ENCODE data around the gene SERPINE1.

Gene SERPINE1

DNA sequence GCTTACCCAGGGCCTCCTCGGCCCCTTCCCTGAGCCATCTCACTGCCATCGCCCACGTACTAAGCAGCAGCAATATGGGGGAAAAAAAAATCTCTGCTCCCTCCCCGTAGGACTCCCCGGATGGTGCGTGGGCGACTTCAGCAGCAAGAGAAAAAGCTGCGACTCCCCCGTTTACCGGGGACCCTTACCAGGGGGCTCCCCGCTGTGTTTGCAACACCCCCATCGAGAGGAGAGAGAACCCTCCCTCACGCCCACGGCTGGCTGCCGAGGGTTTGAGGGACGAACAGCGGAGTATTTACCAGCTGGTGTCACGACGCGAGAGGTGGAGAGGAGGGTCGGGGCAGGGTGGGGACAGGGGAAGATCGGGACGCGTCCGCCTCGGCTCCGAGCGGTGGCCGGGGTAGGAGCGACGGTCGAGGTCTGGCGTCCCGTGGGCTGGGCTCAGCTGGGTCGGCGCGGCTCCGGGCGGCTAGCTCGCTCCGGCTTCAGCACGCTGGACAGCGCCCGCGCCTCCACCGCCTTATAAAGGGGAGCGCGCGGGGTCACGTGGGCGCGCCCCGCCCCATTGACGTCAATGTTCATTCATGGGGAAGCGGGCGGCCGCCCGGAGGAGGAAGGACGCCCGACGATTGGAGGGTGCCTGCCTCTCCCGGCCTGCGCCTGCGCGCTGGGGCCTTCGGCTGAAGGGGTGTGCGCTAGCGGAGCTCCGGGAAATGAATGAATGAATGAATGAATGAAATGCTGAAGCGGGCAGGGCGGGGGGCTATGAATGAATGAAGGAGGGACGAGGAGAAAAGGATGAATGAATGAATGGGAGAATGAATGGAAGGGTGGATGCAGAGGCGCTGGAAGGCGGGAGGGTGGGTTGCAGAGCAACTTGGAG lies 38.4 kb downstream of the SERPINE1 start, which contains the start of gene VGF:
TSS of gene VGF (minus strand) at position 495 of the 883 bp plus-strand sequence. CDS start 726 bp downstream, outside the sequence.
- TF ChIP-seq, protein P1, sequence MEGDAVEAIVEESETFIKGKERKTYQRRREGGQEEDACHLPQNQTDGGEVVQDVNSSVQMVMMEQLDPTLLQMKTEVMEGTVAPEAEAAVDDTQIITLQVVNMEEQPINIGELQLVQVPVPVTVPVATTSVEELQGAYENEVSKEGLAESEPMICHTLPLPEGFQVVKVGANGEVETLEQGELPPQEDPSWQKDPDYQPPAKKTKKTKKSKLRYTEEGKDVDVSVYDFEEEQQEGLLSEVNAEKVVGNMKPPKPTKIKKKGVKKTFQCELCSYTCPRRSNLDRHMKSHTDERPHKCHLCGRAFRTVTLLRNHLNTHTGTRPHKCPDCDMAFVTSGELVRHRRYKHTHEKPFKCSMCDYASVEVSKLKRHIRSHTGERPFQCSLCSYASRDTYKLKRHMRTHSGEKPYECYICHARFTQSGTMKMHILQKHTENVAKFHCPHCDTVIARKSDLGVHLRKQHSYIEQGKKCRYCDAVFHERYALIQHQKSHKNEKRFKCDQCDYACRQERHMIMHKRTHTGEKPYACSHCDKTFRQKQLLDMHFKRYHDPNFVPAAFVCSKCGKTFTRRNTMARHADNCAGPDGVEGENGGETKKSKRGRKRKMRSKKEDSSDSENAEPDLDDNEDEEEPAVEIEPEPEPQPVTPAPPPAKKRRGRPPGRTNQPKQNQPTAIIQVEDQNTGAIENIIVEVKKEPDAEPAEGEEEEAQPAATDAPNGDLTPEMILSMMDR (conservative IDR thresholded peaks at IDR 0.05; ENCODE audit: low read depth, low read length): no peak
- H3K4me3 ChIP-seq (ENCODE audit: low read depth, low read length): no peak within 1 kb of the TSS
- DNase-seq (ENCODE audit: low read depth): peak; percentile 93

DNA sequence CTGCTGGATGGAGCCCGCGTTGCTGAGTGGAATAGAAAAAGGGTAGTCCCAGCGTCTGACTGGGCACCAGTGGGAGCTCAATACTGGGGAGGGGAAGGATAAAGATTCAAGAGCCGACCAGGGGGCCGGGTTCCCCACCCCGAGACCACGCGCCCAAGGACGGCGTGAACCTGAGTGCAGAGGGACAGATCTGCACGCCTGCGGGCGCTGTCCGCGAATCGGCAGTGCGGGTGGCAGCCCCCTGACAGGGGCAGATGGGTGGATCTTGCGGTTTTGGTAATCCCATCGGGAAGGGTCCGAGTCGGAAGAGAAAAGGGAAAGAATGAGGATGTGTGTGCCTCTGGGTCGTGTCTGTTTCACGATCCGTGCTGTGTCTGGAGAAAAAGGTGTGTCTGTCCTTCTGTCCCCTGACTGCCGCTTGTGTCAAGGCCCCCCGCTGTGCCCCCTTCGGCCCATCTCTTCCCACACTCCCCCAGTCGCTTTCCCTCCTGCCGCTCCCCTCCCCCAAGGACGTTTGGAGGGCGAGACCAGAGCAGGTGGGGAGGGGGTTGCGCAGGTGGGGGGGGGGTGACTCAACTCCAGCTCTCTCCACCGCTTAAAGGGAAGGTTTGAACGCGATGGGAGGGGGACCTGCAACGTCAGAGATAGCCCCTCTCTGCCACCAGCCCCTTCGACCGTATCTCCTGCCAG lies 39.2 kb downstream of the SERPINE1 start:
- no peak for DNase-seq (ENCODE audit: low read depth)

DNA sequence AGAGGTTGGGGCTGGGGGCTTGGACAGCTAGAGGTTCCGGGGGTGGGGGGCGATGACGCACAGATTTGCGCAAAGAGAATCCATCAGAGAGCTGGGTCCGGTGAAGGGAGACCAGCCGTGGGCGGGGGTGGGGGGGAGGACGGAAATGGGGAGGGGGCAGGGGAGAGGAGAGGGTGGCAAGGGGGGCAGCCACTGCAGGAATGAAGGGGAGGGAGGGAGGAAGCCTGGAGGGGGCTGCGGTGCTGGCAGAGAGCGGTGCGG lies 39.7 kb downstream of the SERPINE1 start:
- no peak overlapping the region for H3K4me3 ChIP-seq (ENCODE audit: low read depth, low read length)
- DNase-seq (ENCODE audit: low read depth): no peak
- TF ChIP-seq, protein P1 (conservative IDR thresholded peaks at IDR 0.05; ENCODE audit: low read depth, low read length): no peak

More for the DNA sequence above, 39.2 kb downstream of the SERPINE1 start:
- no peak overlapping the region for H3K4me3 ChIP-seq (ENCODE audit: low read depth, low read length)
- TF ChIP-seq, protein P1 (conservative IDR thresholded peaks at IDR 0.05; ENCODE audit: low read depth, low read length): no peak

DNA sequence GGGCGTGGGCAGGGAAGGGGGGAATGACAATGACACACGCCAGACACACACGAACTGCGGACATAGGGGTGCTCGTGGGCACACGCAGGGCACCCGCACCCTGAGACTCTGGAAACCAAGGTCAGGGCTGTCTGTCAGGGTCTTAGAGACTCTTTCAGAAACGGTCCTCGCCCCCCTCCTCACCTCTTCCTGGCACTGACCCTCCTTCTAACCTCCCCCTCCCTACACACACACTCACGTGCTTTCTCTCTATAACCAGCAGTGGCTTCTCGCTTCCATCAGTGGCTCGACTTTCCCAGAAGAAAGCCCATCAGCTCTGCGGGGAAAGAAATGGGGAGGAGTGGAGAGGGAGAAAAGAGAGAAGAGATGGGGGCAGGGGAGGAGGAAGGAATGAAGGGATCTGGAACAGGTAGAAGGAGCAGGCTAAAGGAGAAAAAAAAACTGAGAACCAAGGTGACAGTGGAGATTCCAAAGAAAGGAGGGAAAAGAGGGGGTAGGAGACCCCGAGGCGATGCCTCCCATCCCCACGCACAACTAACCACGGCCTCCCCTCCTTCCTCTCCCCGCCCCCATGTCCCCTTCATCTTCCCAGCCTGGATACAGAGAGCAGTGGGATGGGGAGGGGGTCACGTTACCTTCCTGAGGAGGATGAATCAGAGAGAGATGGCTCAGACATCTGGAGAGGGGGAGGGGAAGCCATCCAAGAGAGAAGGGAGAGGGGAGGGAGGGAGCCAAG lies 40.2 kb downstream of the SERPINE1 start:
- TF ChIP-seq, protein P1 (conservative IDR thresholded peaks at IDR 0.05; ENCODE audit: low read depth, low read length): no peak

DNA sequence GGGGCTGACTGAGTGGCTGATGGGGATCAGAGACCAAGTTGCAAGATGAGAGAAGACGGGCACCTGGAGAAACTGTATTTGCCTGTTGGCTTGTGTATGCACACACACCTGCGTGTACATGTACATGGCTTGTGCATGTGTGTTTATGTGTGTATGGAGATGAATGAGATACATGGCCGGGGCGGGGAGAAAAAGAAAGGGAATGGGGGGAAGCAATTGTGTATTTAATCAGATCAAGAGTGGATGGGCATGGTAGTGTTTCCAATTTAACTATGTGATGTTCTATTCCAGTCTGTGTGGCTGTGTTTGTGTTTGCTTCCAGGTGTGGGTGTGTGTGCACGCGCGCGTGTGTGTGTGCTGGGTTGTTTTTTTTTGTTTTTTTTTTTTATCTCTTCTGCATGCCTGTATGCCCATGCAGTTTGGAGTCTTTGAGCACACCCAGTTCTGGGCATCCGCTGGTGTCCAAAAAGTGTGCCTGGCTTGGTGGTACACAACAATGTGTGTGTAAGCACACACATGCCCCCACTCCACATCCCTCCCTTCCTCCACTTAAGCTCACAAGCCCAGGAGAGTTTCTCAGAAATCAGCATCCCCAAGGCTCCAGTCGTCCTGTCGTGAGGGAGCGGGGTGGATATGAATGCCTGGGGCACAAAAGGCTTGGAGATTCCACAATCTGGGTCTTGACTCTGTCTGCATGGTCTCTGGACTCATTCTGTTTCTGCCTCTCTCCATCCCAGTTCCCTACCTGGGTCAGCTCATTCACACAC lies 40.9 kb downstream of the SERPINE1 start:
- no peak for DNase-seq (ENCODE audit: low read depth)

More for the DNA sequence above, 40.2 kb downstream of the SERPINE1 start:
- no peak for DNase-seq (ENCODE audit: low read depth)
- H3K4me3 ChIP-seq (ENCODE audit: low read depth, low read length): no peak overlapping the region

More for the DNA sequence above, 40.9 kb downstream of the SERPINE1 start:
- H3K4me3 ChIP-seq (ENCODE audit: low read depth, low read length): no peak overlapping the region
- TF ChIP-seq, protein P1 (conservative IDR thresholded peaks at IDR 0.05; ENCODE audit: low read depth, low read length): no peak
